ENCODE data around the gene PPP1R11. TPM values are rescaled to one million over a fixed set of nuclear protein-coding genes. Genes with fewer than 3 reads are reported as not detected.

Gene PPP1R11
- total and polyA plus RNA-seq, 9 donors, result 17.9 to 35.6 (median 31.2) TPM

GRCh38 chr6:30073489-30074235 is 6.7 kb downstream of the PPP1R11 start:
- peaks cover 76% of the 10 kb centered on the region for H3K27me3 ChIP-seq (ENCODE audit: control insufficient read depth, insufficient read depth, low read length)
- no peaks in the 10 kb centered on the region for H3K9me3 ChIP-seq (replicated peaks; ENCODE audit: control insufficient read depth, low read depth, low read length)
- H3K4me1 ChIP-seq (ENCODE audit: control insufficient read depth, insufficient read depth, low read length), result peaks cover 27% of the 10 kb centered on the region
- no peak overlapping the region for H3K27ac ChIP-seq (ENCODE audit: low read length)
- H3K4me3 ChIP-seq (ENCODE audit: low read length), result no peak overlapping the region
- peaks cover 16% of the 10 kb centered on the region for H3K36me3 ChIP-seq (ENCODE audit: control insufficient read depth, insufficient read depth, low read length)
- DNase-seq, result no peak
- 26% methylated on average over 3 of the region's 7 CpGs for WGBS (ENCODE audit: insufficient coverage)

- H3K36me3 ChIP-seq (ENCODE audit: control insufficient read depth, insufficient read depth, low read length), result peaks cover 7% of the 10 kb centered on the region
- H3K9me3 ChIP-seq (replicated peaks; ENCODE audit: control insufficient read depth, low read depth, low read length), result no peaks in the 10 kb centered on the region
- H3K27me3 ChIP-seq (ENCODE audit: control insufficient read depth, insufficient read depth, low read length), result peaks cover 83% of the 10 kb centered on the region
- peaks cover 27% of the 10 kb centered on the region for H3K4me1 ChIP-seq (ENCODE audit: control insufficient read depth, insufficient read depth, low read length)
- no peak overlapping the region for H3K27ac ChIP-seq (ENCODE audit: low read length)
- no peak for DNase-seq
- WGBS (ENCODE audit: insufficient coverage), result under 1% methylated on average over 30 of the region's 37 CpGs
- no peak overlapping the region for H3K4me3 ChIP-seq (ENCODE audit: low read length)
These were observed 7.5 kb downstream of the PPP1R11 start for GRCh38 chr6:30074331-30075093.

- no peak within 1 kb of the TSS for H3K27ac ChIP-seq (ENCODE audit: low read length)
- H3K36me3 ChIP-seq (ENCODE audit: control insufficient read depth, insufficient read depth, low read length), result peaks cover 2% of the 10 kb centered on the region
- under 1% methylated on average over 60 of the region's 64 CpGs for WGBS (ENCODE audit: insufficient coverage)
- DNase-seq, result no peak
- no peak within 1 kb of the TSS for H3K4me3 ChIP-seq (ENCODE audit: low read length)
- no peaks in the 10 kb centered on the region for H3K9me3 ChIP-seq (replicated peaks; ENCODE audit: control insufficient read depth, low read depth, low read length)
- peaks cover 87% of the 10 kb centered on the region for H3K27me3 ChIP-seq (ENCODE audit: control insufficient read depth, insufficient read depth, low read length)
- H3K4me1 ChIP-seq (ENCODE audit: control insufficient read depth, insufficient read depth, low read length), result peaks cover 27% of the 10 kb centered on the region
These were observed 8.2 kb downstream of the PPP1R11 start, which contains the start of gene RNF39 for GRCh38 chr6:30075094-30075789. TSS of gene RNF39 (minus strand) at chr6:30075769. CDS start at chr6:30075585, 184 bp downstream.

GRCh38 chr6:30075790-30076732 is 9.1 kb downstream of the PPP1R11 start:
- WGBS (ENCODE audit: insufficient coverage), result 21% methylated on average over 3 of the region's 22 CpGs
- H3K27ac ChIP-seq (ENCODE audit: low read length), result no peak overlapping the region
- no peaks in the 10 kb centered on the region for H3K36me3 ChIP-seq (ENCODE audit: control insufficient read depth, insufficient read depth, low read length)
- no peak overlapping the region for H3K4me3 ChIP-seq (ENCODE audit: low read length)
- no peak for DNase-seq
- peaks cover 79% of the 10 kb centered on the region for H3K27me3 ChIP-seq (ENCODE audit: control insufficient read depth, insufficient read depth, low read length)
- no peaks in the 10 kb centered on the region for H3K9me3 ChIP-seq (replicated peaks; ENCODE audit: control insufficient read depth, low read depth, low read length)
- H3K4me1 ChIP-seq (ENCODE audit: control insufficient read depth, insufficient read depth, low read length), result peaks cover 24% of the 10 kb centered on the region

GRCh38 chr6:30077218-30077617 is 10.2 kb downstream of the PPP1R11 start:
- H3K9me3 ChIP-seq (replicated peaks; ENCODE audit: control insufficient read depth, low read depth, low read length), result no peaks in the 10 kb centered on the region
- peaks cover 67% of the 10 kb centered on the region for H3K27me3 ChIP-seq (ENCODE audit: control insufficient read depth, insufficient read depth, low read length)
- WGBS (ENCODE audit: insufficient coverage), result 33% methylated on average over 1 of the region's 4 CpGs
- no peak overlapping the region for H3K4me3 ChIP-seq (ENCODE audit: low read length)
- no peak overlapping the region for H3K27ac ChIP-seq (ENCODE audit: low read length)
- H3K36me3 ChIP-seq (ENCODE audit: control insufficient read depth, insufficient read depth, low read length), result no peaks in the 10 kb centered on the region
- DNase-seq, result no peak
- peaks cover 16% of the 10 kb centered on the region for H3K4me1 ChIP-seq (ENCODE audit: control insufficient read depth, insufficient read depth, low read length)

- Histone ChIP-seq H3K4me1 (ENCODE audit: control insufficient read depth, insufficient read depth, low read length) (peaks cover 3% of the 10 kb centered on the region), H3K27me3 (ENCODE audit: control insufficient read depth, insufficient read depth, low read length) (peaks cover 12% of the 10 kb centered on the region), H3K4me3 (ENCODE audit: low read length) (no peak overlapping the region), H3K9me3 (replicated peaks; ENCODE audit: control insufficient read depth, low read depth, low read length) (no peaks in the 10 kb centered on the region), H3K27ac (ENCODE audit: low read length) (no peak overlapping the region), H3K36me3 (ENCODE audit: control insufficient read depth, insufficient read depth, low read length) (no peaks in the 10 kb centered on the region)
- DNase-seq, result no peak
- 67% methylated on average over 3 of the region's 5 CpGs for WGBS (ENCODE audit: insufficient coverage)
These were observed 20.9 kb downstream of the PPP1R11 start for GRCh38 chr6:30087876-30088275.

GRCh38 chr6:30091577-30092381 is 24.8 kb downstream of the PPP1R11 start:
- Histone ChIP-seq H3K4me3 (ENCODE audit: low read length) (no peak overlapping the region), H3K9me3 (replicated peaks; ENCODE audit: control insufficient read depth, low read depth, low read length) (no peaks in the 10 kb centered on the region), H3K4me1 (ENCODE audit: control insufficient read depth, insufficient read depth, low read length) (peaks cover 3% of the 10 kb centered on the region), H3K36me3 (ENCODE audit: control insufficient read depth, insufficient read depth, low read length) (no peaks in the 10 kb centered on the region), H3K27ac (ENCODE audit: low read length) (no peak overlapping the region), H3K27me3 (ENCODE audit: control insufficient read depth, insufficient read depth, low read length) (peaks cover 32% of the 10 kb centered on the region)
- WGBS (ENCODE audit: insufficient coverage), result 38% methylated on average over 11 of the region's 11 CpGs
- DNase-seq, result no peak

GRCh38 chr6:30092852-30093543 is 26.0 kb downstream of the PPP1R11 start:
- Histone ChIP-seq H3K27me3 (ENCODE audit: control insufficient read depth, insufficient read depth, low read length) (peaks cover 42% of the 10 kb centered on the region), H3K36me3 (ENCODE audit: control insufficient read depth, insufficient read depth, low read length) (no peaks in the 10 kb centered on the region), H3K4me3 (ENCODE audit: low read length) (no peak overlapping the region), H3K27ac (ENCODE audit: low read length) (no peak overlapping the region), H3K4me1 (ENCODE audit: control insufficient read depth, insufficient read depth, low read length) (peaks cover 3% of the 10 kb centered on the region), H3K9me3 (replicated peaks; ENCODE audit: control insufficient read depth, low read depth, low read length) (no peaks in the 10 kb centered on the region)
- no CpG with 5 or more reads among the region's 6 CpGs for WGBS (ENCODE audit: insufficient coverage)
- no peak for DNase-seq
